ENCODE data around the gene ATP1B1.

ATP1B1 gene

DNA sequence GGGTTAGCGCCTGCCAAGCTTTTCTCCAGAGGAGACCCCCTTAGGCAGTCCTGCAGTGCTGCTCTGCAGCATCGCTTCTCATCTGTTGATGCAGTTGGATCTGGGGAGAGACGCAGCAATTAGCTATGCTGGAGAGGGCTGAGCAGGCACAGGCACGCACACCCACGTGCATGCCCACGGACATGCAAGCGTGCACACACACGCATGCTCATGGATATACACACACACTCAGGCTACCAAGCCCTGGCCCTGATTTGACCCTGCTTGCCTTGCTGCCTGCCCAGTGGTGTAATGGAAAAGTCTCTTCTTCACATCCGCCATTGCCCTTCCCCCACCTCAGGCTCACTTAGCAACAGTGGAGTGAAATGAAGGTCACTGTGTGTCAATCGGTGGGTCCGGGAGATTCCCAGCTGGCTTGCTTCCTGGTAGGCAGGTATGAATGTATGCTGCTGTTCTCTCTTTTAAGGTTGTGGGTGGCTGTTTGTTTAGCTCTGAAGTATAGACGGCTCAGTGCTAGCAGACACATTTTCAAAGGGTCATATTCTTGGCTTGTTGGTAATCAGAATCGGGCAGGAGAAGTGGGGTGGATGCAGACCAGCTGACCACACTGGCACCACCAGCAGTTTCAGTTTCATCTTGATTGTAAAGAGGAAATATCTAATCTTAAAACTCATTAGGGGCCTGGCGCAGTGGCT is 9.5 kb downstream of the ATP1B1 start:
- POLR2A ChIA-PET, result no interaction called here

DNA sequence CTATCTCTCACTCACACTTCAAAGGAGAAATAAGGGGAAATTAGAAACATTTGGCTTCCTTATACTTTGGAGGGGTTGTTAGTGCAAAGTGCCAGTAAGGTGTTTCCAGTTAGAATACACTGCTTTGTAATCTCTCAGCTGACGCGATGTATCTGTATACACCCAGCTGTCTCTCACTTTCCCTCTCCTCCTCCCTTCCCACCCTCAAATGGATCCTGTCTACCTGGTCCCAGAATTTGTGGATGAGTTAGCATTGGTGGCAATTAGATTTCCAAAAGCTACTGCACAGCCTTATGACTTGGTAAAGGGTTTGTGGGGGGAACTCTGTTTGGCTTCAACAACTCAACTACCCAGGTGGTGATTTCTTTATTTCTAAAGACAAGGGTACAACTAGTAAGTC is 10.5 kb downstream of the ATP1B1 start:
- H3K27ac ChIP-seq (ENCODE audit: extremely low read depth, low read depth, low read length), result no peak overlapping the region
- CTCF ChIA-PET, result interaction anchor here (0.6 kb wide), 2 partner anchors 46 to 465 kb away, joined by 3 to 5 read pairs; no protein-coding TSS in a partner anchor
- no peak overlapping the region for H3K4me3 ChIP-seq (ENCODE audit: low read depth, low read length)
- POLR2A ChIA-PET, result interaction anchor here (0.6 to 3.1 kb wide), 3 partner anchors 10 to 115 kb away, joined by 3 to 13 read pairs (median 5); partner anchors contain the start of gene ATP1B1
- TF ChIP-seq, protein P1, sequence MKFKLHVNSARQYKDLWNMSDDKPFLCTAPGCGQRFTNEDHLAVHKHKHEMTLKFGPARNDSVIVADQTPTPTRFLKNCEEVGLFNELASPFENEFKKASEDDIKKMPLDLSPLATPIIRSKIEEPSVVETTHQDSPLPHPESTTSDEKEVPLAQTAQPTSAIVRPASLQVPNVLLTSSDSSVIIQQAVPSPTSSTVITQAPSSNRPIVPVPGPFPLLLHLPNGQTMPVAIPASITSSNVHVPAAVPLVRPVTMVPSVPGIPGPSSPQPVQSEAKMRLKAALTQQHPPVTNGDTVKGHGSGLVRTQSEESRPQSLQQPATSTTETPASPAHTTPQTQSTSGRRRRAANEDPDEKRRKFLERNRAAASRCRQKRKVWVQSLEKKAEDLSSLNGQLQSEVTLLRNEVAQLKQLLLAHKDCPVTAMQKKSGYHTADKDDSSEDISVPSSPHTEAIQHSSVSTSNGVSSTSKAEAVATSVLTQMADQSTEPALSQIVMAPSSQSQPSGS (tag by site-specific recombination; IDR thresholded peaks at IDR 0.05; ENCODE audit: low read depth), result no peak
- TF ChIP-seq ZNF560 (tag by site-specific recombination; IDR thresholded peaks at IDR 0.05; ENCODE audit: borderline replicate concordance), result no peak
- no peak for TF ChIP-seq ZNF211 (tag by site-specific recombination; IDR thresholded peaks at IDR 0.05; ENCODE audit: low read depth)
- H3K4me1 ChIP-seq (ENCODE audit: control insufficient read depth, insufficient read depth, low read length), result peaks cover 12% of the 10 kb centered on the region
- no peaks in the 10 kb centered on the region for H3K9me3 ChIP-seq (ENCODE audit: control insufficient read depth, insufficient read depth, low read depth, low read length)
- H3K36me3 ChIP-seq (ENCODE audit: control insufficient read depth in 2 of 2, insufficient read depth in 1 of 2, low read length in 2 of 2), result peaks cover 23 to 52% of the 10 kb centered on the region in 2 experiments

More for the DNA sequence above, 9.5 kb downstream of the ATP1B1 start:
- peak; percentile 39; the same call in 1 of the 2 replicates for TF ChIP-seq EGR2 (tag by site-specific recombination; IDR thresholded peaks at IDR 0.05; ENCODE audit: low read depth)
- TF ChIP-seq ZFHX2 (tag by site-specific recombination; conservative IDR thresholded peaks at IDR 0.05), result peak; percentile 49; the same call in 1 of the 2 replicates
- no peak for TF ChIP-seq HOXA7 (CRISPR knock-in tag; IDR thresholded peaks at IDR 0.05; ENCODE audit: borderline replicate concordance)
- no peak for TF ChIP-seq FEZF1 (tag by site-specific recombination; IDR thresholded peaks at IDR 0.05)
- Histone ChIP-seq H3K9me3 (ENCODE audit: control insufficient read depth, insufficient read depth, low read depth, low read length) (no peaks in the 10 kb centered on the region), H3K36me3 (ENCODE audit: control insufficient read depth in 2 of 2, insufficient read depth in 1 of 2, low read length in 2 of 2) (peaks cover 31 to 54% of the 10 kb centered on the region in 2 experiments), H3K27ac (ENCODE audit: extremely low read depth, low read depth, low read length) (no peak overlapping the region), H3K4me1 (ENCODE audit: control insufficient read depth, insufficient read depth, low read length) (peaks cover 12% of the 10 kb centered on the region), H3K4me3 (ENCODE audit: low read depth, low read length) (no peak overlapping the region)
- CTCF ChIA-PET, result interaction anchor here (0.7 kb wide), 2 partner anchors 133 to 1223 kb away, joined by 3 read pairs; no protein-coding TSS in a partner anchor

DNA sequence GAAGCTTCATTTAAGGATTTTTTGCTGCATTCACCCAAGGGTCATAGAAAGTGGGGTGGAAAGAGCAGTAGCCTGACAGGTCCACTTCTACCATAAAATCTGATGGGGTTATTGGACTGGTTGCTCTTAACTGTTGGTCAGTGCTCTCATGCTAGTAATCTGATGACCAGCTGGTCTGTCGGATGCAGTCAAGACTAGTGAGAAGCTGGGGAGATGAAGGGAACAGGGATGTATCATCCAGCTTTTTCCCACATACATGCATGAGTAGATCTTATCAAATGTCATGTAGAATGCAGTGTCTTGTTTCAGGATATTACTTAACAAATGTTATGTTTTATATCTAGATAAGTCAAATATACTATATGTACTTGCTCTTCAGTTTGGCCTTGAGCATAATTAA is 11.1 kb downstream of the ATP1B1 start:
- H3K4me3 ChIP-seq (ENCODE audit: low read depth, low read length), result no peak overlapping the region
- ChIA-PET POLR2A (interaction anchor here (0.6 to 3.1 kb wide), 3 partner anchors 11 to 114 kb away, joined by 3 to 13 read pairs (median 5); partner anchors contain the start of gene ATP1B1), CTCF (interaction anchor here (0.6 kb wide), 3 partner anchors 45 to 466 kb away, joined by 3 to 5 read pairs (median 3); no protein-coding TSS in a partner anchor)
- peaks cover 20 to 47% of the 10 kb centered on the region in 2 experiments for H3K36me3 ChIP-seq (ENCODE audit: control insufficient read depth in 2 of 2, insufficient read depth in 1 of 2, low read length in 2 of 2)
- H3K9me3 ChIP-seq (ENCODE audit: control insufficient read depth, insufficient read depth, low read depth, low read length), result no peaks in the 10 kb centered on the region
- H3K27ac ChIP-seq (ENCODE audit: extremely low read depth, low read depth, low read length), result no peak overlapping the region
- H3K4me1 ChIP-seq (ENCODE audit: control insufficient read depth, insufficient read depth, low read length), result peaks cover 12% of the 10 kb centered on the region
- TF ChIP-seq GLI2 (tag by site-specific recombination; IDR thresholded peaks at IDR 0.05; ENCODE audit: borderline replicate concordance, low read depth), result no peak

DNA sequence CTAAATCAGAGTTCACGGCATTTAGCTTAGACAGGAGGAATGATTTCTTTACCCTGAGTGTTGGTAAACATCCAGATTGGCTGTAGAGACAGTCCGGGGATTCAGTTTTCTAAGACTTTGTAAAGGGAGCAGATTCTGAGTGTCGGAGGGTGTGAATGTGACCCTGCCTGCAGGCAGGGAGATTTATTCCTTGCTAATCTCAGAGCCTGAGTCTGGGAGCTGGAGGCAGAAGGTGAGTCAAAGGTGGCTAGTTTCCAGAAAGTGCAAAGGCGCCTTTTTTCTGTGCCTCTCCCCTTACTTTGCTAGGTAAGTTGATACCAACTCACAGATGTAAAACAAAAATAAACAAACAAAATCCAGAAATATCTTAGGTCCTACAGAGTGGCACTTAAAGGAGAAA is 11.7 kb downstream of the ATP1B1 start:
- POLR2A ChIA-PET, result interaction anchor here (3.1 kb wide), 1 partner anchor 11 kb away, joined by 13 read pairs; the partner anchor contains the start of gene ATP1B1
- Histone ChIP-seq H3K4me1 (ENCODE audit: control insufficient read depth, insufficient read depth, low read length) (peaks cover 12% of the 10 kb centered on the region), H3K9me3 (ENCODE audit: control insufficient read depth, insufficient read depth, low read depth, low read length) (no peaks in the 10 kb centered on the region), H3K27ac (ENCODE audit: extremely low read depth, low read depth, low read length) (no peak overlapping the region), H3K36me3 (ENCODE audit: control insufficient read depth in 2 of 2, insufficient read depth in 1 of 2, low read length in 2 of 2) (peaks cover 14 to 42% of the 10 kb centered on the region in 2 experiments), H3K4me3 (ENCODE audit: low read depth, low read length) (no peak overlapping the region)
- no peak for TF ChIP-seq WT1 (tag by site-specific recombination; IDR thresholded peaks at IDR 0.05)
- CTCF ChIA-PET, result interaction anchor here (0.6 kb wide), 1 partner anchor 166 kb away, joined by 3 read pairs; no protein-coding TSS in a partner anchor

DNA sequence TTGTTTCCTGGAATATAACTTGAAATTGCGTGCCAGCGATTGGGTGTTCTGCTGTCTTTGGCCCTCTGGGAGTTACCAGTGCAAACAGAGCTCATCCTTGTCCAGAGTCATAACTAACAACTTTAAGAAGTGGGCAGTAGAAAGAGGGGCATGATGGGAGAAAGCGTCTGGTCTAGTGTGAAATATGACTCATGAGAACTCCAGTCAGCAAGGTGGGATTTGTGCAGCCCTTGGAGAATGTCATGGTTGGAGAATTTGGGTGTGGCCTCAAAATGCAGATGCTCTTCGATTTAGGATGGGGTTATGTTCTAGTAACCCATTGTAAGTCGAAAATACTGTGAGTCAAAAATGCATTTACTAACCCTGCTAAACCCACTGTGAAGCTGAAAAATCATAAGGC is 12.9 kb downstream of the ATP1B1 start:
- H3K4me1 ChIP-seq (ENCODE audit: control insufficient read depth, insufficient read depth, low read length), result peaks cover 12% of the 10 kb centered on the region
- POLR2A ChIA-PET, result interaction anchor here (3.1 kb wide), 1 partner anchor 12 kb away, joined by 13 read pairs; the partner anchor contains the start of gene ATP1B1
- H3K27ac ChIP-seq (ENCODE audit: extremely low read depth, low read depth, low read length), result no peak overlapping the region
- peaks cover 8 to 35% of the 10 kb centered on the region in 2 experiments; a peak in 2 of 3 replicates for H3K36me3 ChIP-seq (ENCODE audit: control insufficient read depth in 2 of 2, insufficient read depth in 1 of 2, low read length in 2 of 2)
- H3K9me3 ChIP-seq (ENCODE audit: control insufficient read depth, insufficient read depth, low read depth, low read length), result no peaks in the 10 kb centered on the region
- H3K4me3 ChIP-seq (ENCODE audit: low read depth, low read length), result no peak overlapping the region
- CTCF ChIA-PET, result interaction anchor here (0.7 to 1.1 kb wide), 3 partner anchors 8 to 516 kb away, joined by 3 to 4 read pairs (median 3); no protein-coding TSS in a partner anchor
- no peak for TF ChIP-seq ZIC2 (tag by site-specific recombination; IDR thresholded peaks at IDR 0.05)
- no peak for TF ChIP-seq ZNF174 (tag by site-specific recombination; IDR thresholded peaks at IDR 0.05)
- TF ChIP-seq OSR2 (tag by site-specific recombination; IDR thresholded peaks at IDR 0.05), result no peak
- TF ChIP-seq ZNF670 (tag by site-specific recombination; IDR thresholded peaks at IDR 0.05; ENCODE audit: low read depth), result no peak
- TF ChIP-seq, protein P2, sequence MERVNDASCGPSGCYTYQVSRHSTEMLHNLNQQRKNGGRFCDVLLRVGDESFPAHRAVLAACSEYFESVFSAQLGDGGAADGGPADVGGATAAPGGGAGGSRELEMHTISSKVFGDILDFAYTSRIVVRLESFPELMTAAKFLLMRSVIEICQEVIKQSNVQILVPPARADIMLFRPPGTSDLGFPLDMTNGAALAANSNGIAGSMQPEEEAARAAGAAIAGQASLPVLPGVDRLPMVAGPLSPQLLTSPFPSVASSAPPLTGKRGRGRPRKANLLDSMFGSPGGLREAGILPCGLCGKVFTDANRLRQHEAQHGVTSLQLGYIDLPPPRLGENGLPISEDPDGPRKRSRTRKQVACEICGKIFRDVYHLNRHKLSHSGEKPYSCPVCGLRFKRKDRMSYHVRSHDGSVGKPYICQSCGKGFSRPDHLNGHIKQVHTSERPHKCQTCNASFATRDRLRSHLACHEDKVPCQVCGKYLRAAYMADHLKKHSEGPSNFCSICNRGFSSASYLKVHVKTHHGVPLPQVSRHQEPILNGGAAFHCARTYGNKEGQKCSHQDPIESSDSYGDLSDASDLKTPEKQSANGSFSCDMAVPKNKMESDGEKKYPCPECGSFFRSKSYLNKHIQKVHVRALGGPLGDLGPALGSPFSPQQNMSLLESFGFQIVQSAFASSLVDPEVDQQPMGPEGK (tag by site-specific recombination; IDR thresholded peaks at IDR 0.05), result no peak
- no peak for TF ChIP-seq ZNF292 (tag by site-specific recombination; IDR thresholded peaks at IDR 0.05; ENCODE audit: borderline replicate concordance, low read depth)
